SU-DHL-6 (cell line): ENCODE results near the gene CD70.

Experiments used
- EZH2phosphoT487 ChIP-seq: fragments of 200-600 bp; sonication (generic), shearing (Covaris generic); conservative IDR thresholded peaks from 2 replicates; pipeline ENCODE4 v1.6.1; 2018; ENCODE audit warnings: mild to moderate bottlenecking, antibody characterized with exemption, low read length, moderate library complexity, mixed read lengths
- TF ChIP-seq, protein P1 (sequence below): fragments of 200-600 bp; sonication (generic); IDR thresholded peaks from one replicate; pipeline ENCODE4 v1.5.1; 2017; ENCODE audit warnings: antibody characterized with exemption, mild to moderate bottlenecking, low read length, moderate library complexity; ENCODE audit not compliant: insufficient read depth, poor library complexity, severe bottlenecking

DNA sequence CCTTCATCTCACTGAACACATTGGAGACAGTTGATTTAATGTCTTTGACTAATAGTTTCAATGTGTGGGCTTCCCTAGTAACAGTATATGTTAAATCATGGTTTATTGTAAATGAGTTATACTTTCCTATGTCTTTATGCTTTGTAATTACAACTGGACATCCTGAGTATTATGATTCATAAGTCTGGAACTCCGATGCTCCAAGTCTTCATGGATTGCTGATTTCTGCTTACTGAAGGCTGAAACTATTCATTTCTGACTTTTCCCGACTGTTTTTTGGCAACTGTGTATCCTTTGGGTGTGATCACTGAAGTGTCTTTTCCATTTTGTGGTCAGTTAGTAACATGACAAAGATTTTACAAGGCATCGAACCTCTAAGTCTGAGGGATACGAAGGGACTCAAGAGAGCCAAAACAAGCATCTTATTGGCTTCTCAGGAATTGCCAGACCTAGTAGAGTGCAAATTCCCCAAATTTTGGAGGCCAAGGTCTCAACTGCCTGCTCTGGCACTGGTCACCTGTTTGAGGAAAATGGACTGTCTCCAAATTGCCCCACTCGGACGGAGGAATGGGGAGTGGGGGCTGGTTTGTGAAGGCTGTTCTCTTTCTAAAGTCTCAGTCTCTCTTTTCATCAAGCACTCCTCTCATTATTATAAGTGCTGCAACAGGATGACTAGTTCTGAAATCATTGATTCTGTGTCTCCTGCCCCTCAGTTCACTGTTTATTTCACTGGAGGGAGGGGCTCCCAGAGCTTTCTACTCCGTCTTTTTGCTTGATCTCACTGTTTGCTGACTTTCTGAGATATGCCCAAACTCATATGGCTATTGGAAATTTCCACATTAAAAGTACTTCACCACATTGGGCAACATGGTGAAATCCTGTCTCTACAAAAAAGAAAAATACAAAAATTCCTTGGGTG, 20.2 kb upstream of the CD70 start:
- TF ChIP-seq, protein P1, sequence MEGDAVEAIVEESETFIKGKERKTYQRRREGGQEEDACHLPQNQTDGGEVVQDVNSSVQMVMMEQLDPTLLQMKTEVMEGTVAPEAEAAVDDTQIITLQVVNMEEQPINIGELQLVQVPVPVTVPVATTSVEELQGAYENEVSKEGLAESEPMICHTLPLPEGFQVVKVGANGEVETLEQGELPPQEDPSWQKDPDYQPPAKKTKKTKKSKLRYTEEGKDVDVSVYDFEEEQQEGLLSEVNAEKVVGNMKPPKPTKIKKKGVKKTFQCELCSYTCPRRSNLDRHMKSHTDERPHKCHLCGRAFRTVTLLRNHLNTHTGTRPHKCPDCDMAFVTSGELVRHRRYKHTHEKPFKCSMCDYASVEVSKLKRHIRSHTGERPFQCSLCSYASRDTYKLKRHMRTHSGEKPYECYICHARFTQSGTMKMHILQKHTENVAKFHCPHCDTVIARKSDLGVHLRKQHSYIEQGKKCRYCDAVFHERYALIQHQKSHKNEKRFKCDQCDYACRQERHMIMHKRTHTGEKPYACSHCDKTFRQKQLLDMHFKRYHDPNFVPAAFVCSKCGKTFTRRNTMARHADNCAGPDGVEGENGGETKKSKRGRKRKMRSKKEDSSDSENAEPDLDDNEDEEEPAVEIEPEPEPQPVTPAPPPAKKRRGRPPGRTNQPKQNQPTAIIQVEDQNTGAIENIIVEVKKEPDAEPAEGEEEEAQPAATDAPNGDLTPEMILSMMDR = no peak
- no peak for TF ChIP-seq EZH2phosphoT487
